ENCODE data around the gene CCDC13. TPM values are rescaled to one million over a fixed set of nuclear protein-coding genes. Genes with fewer than 3 reads are reported as not detected.

The CCDC13 gene
- total RNA-seq, 5 donors from 2014 or later (not counting 1 experiment from before 2014, with no cell fraction given) = 0.28 to 2.1 (median 1.3) TPM; not detected in 1

GRCh38 chr3:42762046-42762724 is 10.9 kb downstream of the CCDC13 start:
- no peak overlapping the region for H3K4me3 ChIP-seq (ENCODE audit: control insufficient read depth in 1 of 2, extremely low read depth in 1 of 2, low read length in 1 of 2)
- no peaks in the 10 kb centered on the region for H3K4me1 Mint-ChIP-seq
- CTCF ChIA-PET = no interaction called here
- no peaks in the 10 kb centered on the region for H3K36me3 ChIP-seq (ENCODE audit: control insufficient read depth in 2 of 2, extremely low read depth in 1 of 2, insufficient read depth in 1 of 2, low read length in 1 of 2)
- no peak overlapping the region for H3K27ac Mint-ChIP-seq
- H3K9me3 ChIP-seq = no peaks in the 10 kb centered on the region
- DNase-seq (peak in 1 of 35 experiments; percentile 12), ATAC-seq (replicated peaks in 1 of 4) (no peak)
- POLR2A ChIA-PET = no interaction called here
- 69% methylated on average over 2 of the region's 6 CpGs for WGBS (ENCODE audit: insufficient coverage)
- H3K27me3 ChIP-seq (replicated peaks in 1 of 2; ENCODE audit: control insufficient read depth in 2 of 2, extremely low read depth in 1 of 2, insufficient read depth in 2 of 2, low read length in 1 of 2) = no peaks in the 10 kb centered on the region
- no peaks in the 10 kb centered on the region for H3K9me3 Mint-ChIP-seq
- H3K27ac ChIP-seq (ENCODE audit: low read length) = no peak overlapping the region
- H3K4me1 ChIP-seq (ENCODE audit: control insufficient read depth in 1 of 2, extremely low read depth in 1 of 2, insufficient read depth in 2 of 2, low read length in 2 of 2) = no peaks in the 10 kb centered on the region
- H3K27me3 Mint-ChIP-seq = peaks cover 7 to 13% of the 10 kb centered on the region in 2 donors
- H3K36me3 Mint-ChIP-seq = no peaks in the 10 kb centered on the region
- H3K4me3 Mint-ChIP-seq = no peak overlapping the region

DNA sequence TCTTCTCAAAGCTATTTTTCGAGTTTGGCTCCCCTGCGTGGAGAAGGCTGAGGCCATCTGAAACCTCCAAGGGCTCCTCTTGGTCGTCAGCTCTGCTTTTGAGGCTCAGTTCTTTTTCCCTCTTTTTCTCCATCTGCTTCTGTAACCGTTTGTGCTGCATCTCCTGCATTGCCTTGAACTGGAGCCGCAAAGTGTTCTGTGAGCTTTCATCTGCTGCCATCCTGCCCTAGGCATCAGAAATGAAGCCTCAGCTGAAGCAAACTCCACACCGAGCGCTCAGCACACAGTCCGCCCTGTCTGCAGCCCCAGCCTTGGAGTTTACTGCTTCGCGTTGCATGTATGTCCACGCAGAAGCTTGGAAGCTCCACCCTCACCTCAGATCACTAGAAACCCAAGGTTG is 14.9 kb downstream of the CCDC13 start:
- Histone ChIP-seq H3K36me3 (ENCODE audit: control insufficient read depth in 2 of 2, extremely low read depth in 1 of 2, insufficient read depth in 1 of 2, low read length in 1 of 2) (no peaks in the 10 kb centered on the region), H3K4me1 (ENCODE audit: control insufficient read depth in 1 of 2, extremely low read depth in 1 of 2, insufficient read depth in 2 of 2, low read length in 2 of 2) (no peaks in the 10 kb centered on the region), H3K4me3 (ENCODE audit: control insufficient read depth in 1 of 2, extremely low read depth in 1 of 2, low read length in 1 of 2) (no peak overlapping the region), H3K27me3 (replicated peaks in 1 of 2; ENCODE audit: control insufficient read depth in 2 of 2, extremely low read depth in 1 of 2, insufficient read depth in 2 of 2, low read length in 1 of 2) (no peaks in the 10 kb centered on the region), H3K9me3 (no peaks in the 10 kb centered on the region), H3K27ac (ENCODE audit: low read length) (no peak overlapping the region)
- ATAC-seq (replicated peaks in 1 of 4) (no peak), DNase-seq (no peak)
- no peaks in the 10 kb centered on the region for H3K36me3 Mint-ChIP-seq
- H3K4me1 Mint-ChIP-seq = peaks cover 2 to 7% (median 3%) of the 10 kb centered on the region in 3 donors
- no peak overlapping the region for H3K4me3 Mint-ChIP-seq
- POLR2A ChIA-PET = no interaction called here
- WGBS (ENCODE audit: insufficient coverage) = 88% methylated on average over 11 of the region's 11 CpGs
- no peaks in the 10 kb centered on the region for H3K9me3 Mint-ChIP-seq
- CTCF ChIA-PET = no interaction called here
- peaks cover 7 to 13% of the 10 kb centered on the region in 2 donors for H3K27me3 Mint-ChIP-seq
- H3K27ac Mint-ChIP-seq = no peak overlapping the region

DNA sequence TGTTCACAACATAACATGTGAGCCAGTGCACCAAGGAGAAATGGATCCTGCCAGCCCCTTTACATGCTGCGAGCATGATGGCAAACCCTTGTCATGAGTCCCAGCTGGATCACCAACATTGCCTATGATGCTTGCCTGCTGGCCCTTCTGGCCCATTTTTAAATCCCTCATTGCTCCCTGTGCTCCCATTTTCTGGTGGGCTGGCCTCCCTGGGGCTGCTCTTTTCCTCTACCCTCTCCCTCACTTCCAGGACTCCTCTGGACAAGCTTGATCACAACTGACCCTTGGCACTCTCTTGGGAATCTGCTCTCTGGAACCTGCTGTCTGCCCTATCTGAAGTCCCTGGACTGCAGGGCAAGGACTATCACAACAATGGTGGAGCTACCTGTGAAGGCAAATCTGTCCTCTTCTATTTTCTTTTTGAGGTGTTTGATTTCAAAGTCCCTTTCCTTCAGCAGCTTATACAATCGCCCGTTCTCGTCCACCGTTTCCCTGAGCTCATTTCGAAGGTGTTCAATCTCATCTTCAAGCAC is 16.3 kb downstream of the CCDC13 start:
- Mint-ChIP-seq H3K27me3 (peaks cover 7 to 13% of the 10 kb centered on the region in 2 donors), H3K4me3 (no peak overlapping the region), H3K36me3 (no peaks in the 10 kb centered on the region), H3K9me3 (no peaks in the 10 kb centered on the region), H3K4me1 (peaks cover 2 to 7% (median 3%) of the 10 kb centered on the region in 3 donors), H3K27ac (no peak overlapping the region)
- H3K9me3 ChIP-seq = no peaks in the 10 kb centered on the region
- no peaks in the 10 kb centered on the region for H3K27me3 ChIP-seq (replicated peaks in 1 of 2; ENCODE audit: control insufficient read depth in 2 of 2, extremely low read depth in 1 of 2, insufficient read depth in 2 of 2, low read length in 1 of 2)
- no peak overlapping the region for H3K4me3 ChIP-seq (ENCODE audit: control insufficient read depth in 1 of 2, extremely low read depth in 1 of 2, low read length in 1 of 2)
- ATAC-seq (replicated peaks in 1 of 4) (no peak), DNase-seq (no peak)
- no peak overlapping the region for H3K27ac ChIP-seq (ENCODE audit: low read length)
- H3K36me3 ChIP-seq (ENCODE audit: control insufficient read depth in 2 of 2, extremely low read depth in 1 of 2, insufficient read depth in 1 of 2, low read length in 1 of 2) = no peaks in the 10 kb centered on the region
- H3K4me1 ChIP-seq (ENCODE audit: control insufficient read depth in 1 of 2, extremely low read depth in 1 of 2, insufficient read depth in 2 of 2, low read length in 2 of 2) = no peaks in the 10 kb centered on the region
- ChIA-PET POLR2A (no interaction called here), CTCF (interaction anchor here in 1 of 2 donors (0.7 kb wide), 1 partner anchor 11 kb away, joined by 4 read pairs; no protein-coding TSS in a partner anchor)
- WGBS (ENCODE audit: insufficient coverage) = 89% methylated on average over 6 of the region's 6 CpGs

GRCh38 chr3:42755681-42756578 is 17.1 kb downstream of the CCDC13 start:
- ATAC-seq (replicated peaks in 1 of 4) = peak; percentile 52 to 69 (median 65)
- 75% methylated on average over 3 of the region's 5 CpGs for WGBS (ENCODE audit: insufficient coverage)

DNA sequence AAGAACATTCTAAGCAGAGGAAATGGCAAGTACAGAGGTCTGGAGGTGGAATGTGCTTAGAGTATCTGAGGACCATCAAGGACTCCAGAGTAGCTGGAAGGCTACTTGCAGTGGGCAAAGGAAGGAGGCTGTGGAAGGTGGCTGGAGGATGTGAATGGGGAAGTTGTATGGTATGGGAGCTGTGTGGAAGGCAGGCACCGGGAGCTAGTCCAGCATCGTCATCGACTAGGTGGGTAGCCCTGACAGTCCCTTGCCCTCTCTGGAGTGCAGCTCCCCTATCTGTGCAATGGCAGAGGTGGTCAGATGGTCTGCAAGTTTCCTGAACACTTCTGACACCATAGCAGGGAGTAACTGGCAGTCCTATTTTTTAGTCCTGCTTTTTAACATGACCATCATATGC is 19.3 kb downstream of the CCDC13 start:
- Mint-ChIP-seq H3K36me3 (no peaks in the 10 kb centered on the region), H3K27ac (no peak overlapping the region), H3K4me3 (no peak overlapping the region), H3K27me3 (peaks cover 6 to 9% of the 10 kb centered on the region in 2 donors), H3K9me3 (no peaks in the 10 kb centered on the region), H3K4me1 (peaks cover 5 to 13% (median 12%) of the 10 kb centered on the region in 3 donors)
- Histone ChIP-seq H3K4me3 (ENCODE audit: control insufficient read depth in 1 of 2, extremely low read depth in 1 of 2, low read length in 1 of 2) (no peak overlapping the region), H3K4me1 (ENCODE audit: control insufficient read depth in 1 of 2, extremely low read depth in 1 of 2, insufficient read depth in 2 of 2, low read length in 2 of 2) (peaks cover 0 to 12% of the 10 kb centered on the region in 2 experiments), H3K27ac (ENCODE audit: low read length) (no peak overlapping the region), H3K36me3 (ENCODE audit: control insufficient read depth in 2 of 2, extremely low read depth in 1 of 2, insufficient read depth in 1 of 2, low read length in 1 of 2) (no peaks in the 10 kb centered on the region), H3K9me3 (no peaks in the 10 kb centered on the region), H3K27me3 (replicated peaks in 1 of 2; ENCODE audit: control insufficient read depth in 2 of 2, extremely low read depth in 1 of 2, insufficient read depth in 2 of 2, low read length in 1 of 2) (no peaks in the 10 kb centered on the region)
- DNase-seq = no peak
- 83% methylated on average over 3 of the region's 3 CpGs for WGBS (ENCODE audit: insufficient coverage)
- no peak for ATAC-seq (replicated peaks in 1 of 4)
- ChIA-PET POLR2A (no interaction called here), CTCF (interaction anchor here in 1 of 2 donors (0.6 kb wide), 1 partner anchor 270 kb away, joined by 3 read pairs; no protein-coding TSS in a partner anchor)

More at GRCh38 chr3:42755681-42756578, 17.1 kb downstream of the CCDC13 start:
- Histone ChIP-seq H3K9me3 (no peaks in the 10 kb centered on the region), H3K4me1 (ENCODE audit: control insufficient read depth in 1 of 2, extremely low read depth in 1 of 2, insufficient read depth in 2 of 2, low read length in 2 of 2) (no peaks in the 10 kb centered on the region), H3K36me3 (ENCODE audit: control insufficient read depth in 2 of 2, extremely low read depth in 1 of 2, insufficient read depth in 1 of 2, low read length in 1 of 2) (no peaks in the 10 kb centered on the region), H3K27me3 (replicated peaks in 1 of 2; ENCODE audit: control insufficient read depth in 2 of 2, extremely low read depth in 1 of 2, insufficient read depth in 2 of 2, low read length in 1 of 2) (no peaks in the 10 kb centered on the region), H3K4me3 (ENCODE audit: control insufficient read depth in 1 of 2, extremely low read depth in 1 of 2, low read length in 1 of 2) (no peak overlapping the region), H3K27ac (ENCODE audit: low read length) (no peak overlapping the region)
- no peak overlapping the region for H3K4me3 Mint-ChIP-seq
- POLR2A ChIA-PET = no interaction called here
- peaks cover 2 to 7% (median 3%) of the 10 kb centered on the region in 3 donors for H3K4me1 Mint-ChIP-seq
- DNase-seq = peak in 2 of 35 experiments; percentile 6 to 32
- H3K9me3 Mint-ChIP-seq = no peaks in the 10 kb centered on the region
- H3K27me3 Mint-ChIP-seq = peaks cover 7 to 9% of the 10 kb centered on the region in 2 donors
- no peaks in the 10 kb centered on the region for H3K36me3 Mint-ChIP-seq
- H3K27ac Mint-ChIP-seq = no peak overlapping the region
- CTCF ChIA-PET = interaction anchor here in 1 of 2 donors (0.5 kb wide), 1 partner anchor 11 kb away, joined by 4 read pairs; no protein-coding TSS in a partner anchor

GRCh38 chr3:42752961-42753360 is 20.1 kb downstream of the CCDC13 start:
- Mint-ChIP-seq H3K36me3 (no peaks in the 10 kb centered on the region), H3K9me3 (no peaks in the 10 kb centered on the region), H3K4me1 (peaks cover 12 to 20% (median 18%) of the 10 kb centered on the region in 3 donors), H3K4me3 (no peak overlapping the region), H3K27me3 (peaks cover 0 to 2% of the 10 kb centered on the region in 2 donors), H3K27ac (no peak overlapping the region)
- Histone ChIP-seq H3K4me3 (ENCODE audit: control insufficient read depth in 1 of 2, extremely low read depth in 1 of 2, low read length in 1 of 2) (no peak overlapping the region), H3K27me3 (replicated peaks in 1 of 2; ENCODE audit: control insufficient read depth in 2 of 2, extremely low read depth in 1 of 2, insufficient read depth in 2 of 2, low read length in 1 of 2) (no peaks in the 10 kb centered on the region), H3K9me3 (no peaks in the 10 kb centered on the region), H3K27ac (ENCODE audit: low read length) (no peak overlapping the region), H3K4me1 (ENCODE audit: control insufficient read depth in 1 of 2, extremely low read depth in 1 of 2, insufficient read depth in 2 of 2, low read length in 2 of 2) (peaks cover 4 to 20% of the 10 kb centered on the region in 2 experiments), H3K36me3 (ENCODE audit: control insufficient read depth in 2 of 2, extremely low read depth in 1 of 2, insufficient read depth in 1 of 2, low read length in 1 of 2) (no peaks in the 10 kb centered on the region)
- ChIA-PET CTCF (interaction anchor here in 1 of 2 donors (0.6 kb wide), 1 partner anchor 191 kb away, joined by 4 read pairs; no protein-coding TSS in a partner anchor), POLR2A (no interaction called here)
- ATAC-seq (replicated peaks in 1 of 4) = no peak
- 100% methylated on average over 1 of the region's 4 CpGs for WGBS (ENCODE audit: insufficient coverage)
- no peak for DNase-seq

Measured in T-cell (primary cell).